ENCODE data around the gene LIN52.

The LIN52 gene

DNA sequence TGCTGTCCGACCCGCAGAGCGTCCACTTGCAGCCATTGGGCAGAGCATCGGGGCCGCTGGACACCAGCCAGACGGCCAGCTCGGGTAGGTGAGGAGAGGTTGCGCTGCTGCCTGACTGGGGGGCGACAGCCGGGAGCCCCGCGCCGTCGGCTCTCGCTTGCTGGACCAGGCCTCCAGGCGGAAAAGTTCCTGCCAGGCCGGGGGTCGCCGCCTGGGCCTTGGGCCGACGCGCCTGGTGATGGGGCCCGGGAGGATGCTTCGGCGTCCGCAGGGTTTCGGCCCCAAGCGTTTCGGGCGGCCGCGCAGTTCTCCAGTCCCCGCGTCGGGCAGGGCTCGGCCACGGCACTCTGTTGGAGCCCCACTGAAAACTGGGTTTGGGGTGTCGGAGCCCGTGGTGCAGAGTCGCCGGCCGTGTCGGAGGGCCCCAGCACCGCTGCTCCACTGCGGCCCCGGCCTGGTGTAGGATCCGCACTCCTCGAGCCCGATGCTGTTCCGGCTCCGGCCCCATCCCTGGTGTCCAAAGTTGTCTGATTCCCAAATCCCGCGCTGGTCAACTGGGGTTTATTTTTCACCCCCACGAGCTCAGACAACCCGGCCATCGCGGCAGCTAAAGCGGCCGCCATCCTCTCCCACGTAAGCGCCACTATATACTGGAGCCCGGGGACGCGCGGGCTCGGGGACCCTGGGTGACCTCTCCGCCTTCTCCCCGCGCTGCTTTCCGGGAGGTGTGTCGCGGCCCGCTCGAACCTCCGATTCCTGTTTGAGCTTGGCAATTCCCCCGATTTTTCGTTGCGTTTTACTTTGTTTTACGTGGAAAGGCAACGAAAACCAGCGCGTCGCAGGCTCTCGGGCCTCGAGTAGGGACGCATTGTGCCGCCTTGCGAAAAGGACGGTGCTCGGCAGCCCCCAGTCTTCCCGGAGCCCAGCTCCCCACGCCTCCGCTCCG is 155.4 kb downstream of the LIN52 start:
- Histone ChIP-seq H3K14ac (ENCODE audit: low read length) (no peak overlapping the region), H3K4me1 (ENCODE audit: control insufficient read depth in 1 of 2, insufficient read depth in 2 of 2, low read length in 2 of 2) (peaks cover 7 to 12% of the 10 kb centered on the region in 2 experiments), H3K18ac (ENCODE audit: low read length) (no peak overlapping the region), H3K27ac (ENCODE audit: low read depth, low read length) (no peak overlapping the region), H4K8ac (ENCODE audit: low read depth, low read length) (no peak overlapping the region), H3K4me2 (ENCODE audit: low read length) (peak overlapping the region; percentile 37), H3K79me1 (ENCODE audit: low read length) (no peaks in the 10 kb centered on the region), H2AFZ (ENCODE audit: insufficient read depth, low read length, poor library complexity) (peak overlapping the region; percentile 35), H3K36me3 (ENCODE audit: control insufficient read depth in 1 of 2, insufficient read depth in 2 of 2, low read length in 2 of 2) (no peaks in the 10 kb centered on the region), H4K12ac (ENCODE audit: low read depth, low read length) (no peak overlapping the region), H2BK120ac (ENCODE audit: insufficient read depth, low read length, poor library complexity) (no peak overlapping the region), H3K23ac (ENCODE audit: low read length) (no peak overlapping the region), H3K27me3 (ENCODE audit: insufficient read depth, low read length) (peaks cover 67% of the 10 kb centered on the region), H2BK5ac (ENCODE audit: low read depth, low read length, poor library complexity) (no peak overlapping the region), H2BK12ac (ENCODE audit: low read length) (no peak overlapping the region), H3K4me3 (ENCODE audit: low read depth, low read length) (no peak overlapping the region), H3K9ac (ENCODE audit: low read length) (no peak overlapping the region), H3K4ac (ENCODE audit: low read depth, low read length) (no peak overlapping the region), H4K91ac (ENCODE audit: low read depth, low read length) (no peak overlapping the region), H3K79me2 (ENCODE audit: control insufficient read depth, insufficient read depth, low read length, poor library complexity) (no peaks in the 10 kb centered on the region), H3K9me3 (ENCODE audit: insufficient read depth, low read depth, low read length) (peaks cover 2% of the 10 kb centered on the region), H2AK5ac (ENCODE audit: low read length) (no peak overlapping the region)
- WGBS (ENCODE audit: extremely low coverage, insufficient coverage, insufficient read length), result no CpG with 5 or more reads among the region's 94 CpGs
- DNase-seq, result no peak

GRCh38 chr14:74240794-74241651 is 156.3 kb downstream of the LIN52 start:
- Histone ChIP-seq H4K12ac (ENCODE audit: low read depth, low read length) (no peak overlapping the region), H3K4me3 (ENCODE audit: low read depth, low read length) (no peak overlapping the region), H2BK12ac (ENCODE audit: low read length) (no peak overlapping the region), H2AK5ac (ENCODE audit: low read length) (no peak overlapping the region), H2AFZ (ENCODE audit: insufficient read depth, low read length, poor library complexity) (peak overlapping the region; percentile 35), H3K79me1 (ENCODE audit: low read length) (no peaks in the 10 kb centered on the region), H4K8ac (ENCODE audit: low read depth, low read length) (no peak overlapping the region), H3K27ac (ENCODE audit: low read depth, low read length) (no peak overlapping the region), H3K79me2 (ENCODE audit: control insufficient read depth, insufficient read depth, low read length, poor library complexity) (no peaks in the 10 kb centered on the region), H2BK120ac (ENCODE audit: insufficient read depth, low read length, poor library complexity) (no peak overlapping the region), H4K91ac (ENCODE audit: low read depth, low read length) (no peak overlapping the region), H3K14ac (ENCODE audit: low read length) (no peak overlapping the region), H3K4me2 (ENCODE audit: low read length) (peak overlapping the region; percentile 37), H3K9me3 (ENCODE audit: insufficient read depth, low read depth, low read length) (peaks cover 2% of the 10 kb centered on the region), H3K27me3 (ENCODE audit: insufficient read depth, low read length) (peaks cover 67% of the 10 kb centered on the region), H3K4me1 (ENCODE audit: control insufficient read depth in 1 of 2, insufficient read depth in 2 of 2, low read length in 2 of 2) (peaks cover 7 to 12% of the 10 kb centered on the region in 2 experiments), H3K36me3 (ENCODE audit: control insufficient read depth in 1 of 2, insufficient read depth in 2 of 2, low read length in 2 of 2) (no peaks in the 10 kb centered on the region), H3K4ac (ENCODE audit: low read depth, low read length) (no peak overlapping the region), H3K18ac (ENCODE audit: low read length) (no peak overlapping the region), H2BK5ac (ENCODE audit: low read depth, low read length, poor library complexity) (no peak overlapping the region), H3K9ac (ENCODE audit: low read length) (no peak overlapping the region), H3K23ac (ENCODE audit: low read length) (no peak overlapping the region)
- no CpG with 5 or more reads among the region's 80 CpGs for WGBS (ENCODE audit: extremely low coverage, insufficient coverage, insufficient read length)
- peak in 1 of 2 donors; percentile 37 for DNase-seq

DNA sequence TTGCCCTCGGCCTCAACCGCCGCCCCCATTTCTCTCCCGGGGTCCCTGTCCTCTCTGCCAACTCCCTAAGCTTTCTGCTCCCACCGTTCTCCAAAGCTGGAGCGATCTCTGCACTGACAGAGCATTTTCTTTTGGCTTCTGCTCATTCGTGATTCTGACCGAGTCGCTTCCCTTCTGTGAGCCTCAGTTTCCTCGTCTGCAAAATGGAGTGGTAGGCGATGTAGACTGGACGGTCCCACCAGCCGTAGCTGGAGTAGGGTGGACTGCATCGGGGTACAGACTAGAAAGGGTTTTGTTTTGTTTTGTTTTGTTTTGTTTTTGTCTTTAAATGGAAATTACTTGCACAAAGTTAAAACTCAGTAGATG is 156.9 kb downstream of the LIN52 start:
- DNase-seq, result no peak
- Histone ChIP-seq H3K4me2 (ENCODE audit: low read length) (peak overlapping the region; percentile 37), H3K14ac (ENCODE audit: low read length) (no peak overlapping the region), H2BK120ac (ENCODE audit: insufficient read depth, low read length, poor library complexity) (no peak overlapping the region), H3K36me3 (ENCODE audit: control insufficient read depth in 1 of 2, insufficient read depth in 2 of 2, low read length in 2 of 2) (no peaks in the 10 kb centered on the region), H2AFZ (ENCODE audit: insufficient read depth, low read length, poor library complexity) (no peak overlapping the region), H3K4me1 (ENCODE audit: control insufficient read depth in 1 of 2, insufficient read depth in 2 of 2, low read length in 2 of 2) (peaks cover 7 to 12% of the 10 kb centered on the region in 2 experiments), H3K79me2 (ENCODE audit: control insufficient read depth, insufficient read depth, low read length, poor library complexity) (no peaks in the 10 kb centered on the region), H3K23ac (ENCODE audit: low read length) (no peak overlapping the region), H3K4ac (ENCODE audit: low read depth, low read length) (no peak overlapping the region), H3K4me3 (ENCODE audit: low read depth, low read length) (no peak overlapping the region), H3K79me1 (ENCODE audit: low read length) (no peaks in the 10 kb centered on the region), H4K91ac (ENCODE audit: low read depth, low read length) (no peak overlapping the region), H3K27me3 (ENCODE audit: insufficient read depth, low read length) (peaks cover 67% of the 10 kb centered on the region), H3K18ac (ENCODE audit: low read length) (no peak overlapping the region), H3K27ac (ENCODE audit: low read depth, low read length) (no peak overlapping the region), H3K9me3 (ENCODE audit: insufficient read depth, low read depth, low read length) (peaks cover 2% of the 10 kb centered on the region), H4K8ac (ENCODE audit: low read depth, low read length) (no peak overlapping the region), H2BK12ac (ENCODE audit: low read length) (no peak overlapping the region), H2BK5ac (ENCODE audit: low read depth, low read length, poor library complexity) (no peak overlapping the region), H2AK5ac (ENCODE audit: low read length) (no peak overlapping the region), H3K9ac (ENCODE audit: low read length) (no peak overlapping the region), H4K12ac (ENCODE audit: low read depth, low read length) (no peak overlapping the region)
- WGBS (ENCODE audit: extremely low coverage, insufficient coverage, insufficient read length), result no CpG with 5 or more reads among the region's 14 CpGs

DNA sequence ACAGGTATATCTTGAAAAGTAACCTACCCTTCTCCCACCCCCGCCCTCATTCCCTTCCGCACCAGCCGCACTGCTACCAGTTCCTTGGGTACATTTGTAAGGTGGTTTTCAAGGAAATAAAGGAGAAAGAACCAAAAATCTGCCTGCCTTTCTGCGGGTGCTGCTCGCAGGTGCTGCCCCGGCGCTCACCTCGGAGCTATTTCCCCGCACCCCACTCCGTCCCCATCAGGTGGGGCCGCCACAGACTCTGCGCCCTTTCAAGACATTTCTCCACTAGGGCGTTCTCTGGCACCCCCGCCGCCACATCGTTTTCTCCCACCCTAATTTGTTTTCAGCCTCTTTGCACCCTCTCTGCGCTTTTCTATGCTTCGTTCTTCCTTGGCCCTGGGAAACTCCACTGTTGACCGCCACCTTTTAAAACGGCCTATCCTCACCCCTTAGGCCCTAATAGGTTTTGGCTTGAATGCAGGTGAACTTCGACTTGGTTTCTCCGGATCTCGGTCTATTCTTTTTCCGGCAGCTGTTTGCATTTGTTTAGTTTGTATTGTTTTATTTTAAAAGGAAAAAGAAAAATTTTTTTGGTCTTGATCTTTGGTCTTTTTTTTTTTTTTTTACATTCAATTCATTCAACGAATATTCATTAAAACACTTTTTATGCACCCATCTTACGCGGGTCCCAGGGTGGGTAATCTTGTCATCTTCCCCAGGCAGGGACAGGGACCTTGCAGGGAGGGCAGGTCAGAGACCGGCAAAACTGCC is 157.4 kb downstream of the LIN52 start:
- Histone ChIP-seq H2AFZ (ENCODE audit: insufficient read depth, low read length, poor library complexity) (no peak overlapping the region), H3K23ac (ENCODE audit: low read length) (no peak overlapping the region), H2BK5ac (ENCODE audit: low read depth, low read length, poor library complexity) (no peak overlapping the region), H3K9ac (ENCODE audit: low read length) (no peak overlapping the region), H4K12ac (ENCODE audit: low read depth, low read length) (no peak overlapping the region), H3K27me3 (ENCODE audit: insufficient read depth, low read length) (peaks cover 65% of the 10 kb centered on the region), H4K91ac (ENCODE audit: low read depth, low read length) (no peak overlapping the region), H3K9me3 (ENCODE audit: insufficient read depth, low read depth, low read length) (peaks cover 2% of the 10 kb centered on the region), H2BK120ac (ENCODE audit: insufficient read depth, low read length, poor library complexity) (no peak overlapping the region), H3K79me1 (ENCODE audit: low read length) (no peaks in the 10 kb centered on the region), H3K4me2 (ENCODE audit: low read length) (no peak overlapping the region), H3K79me2 (ENCODE audit: control insufficient read depth, insufficient read depth, low read length, poor library complexity) (no peaks in the 10 kb centered on the region), H4K8ac (ENCODE audit: low read depth, low read length) (no peak overlapping the region), H3K36me3 (ENCODE audit: control insufficient read depth in 1 of 2, insufficient read depth in 2 of 2, low read length in 2 of 2) (no peaks in the 10 kb centered on the region), H2AK5ac (ENCODE audit: low read length) (no peak overlapping the region), H3K27ac (ENCODE audit: low read depth, low read length) (no peak overlapping the region), H2BK12ac (ENCODE audit: low read length) (no peak overlapping the region), H3K4ac (ENCODE audit: low read depth, low read length) (no peak overlapping the region), H3K4me3 (ENCODE audit: low read depth, low read length) (no peak overlapping the region), H3K4me1 (ENCODE audit: control insufficient read depth in 1 of 2, insufficient read depth in 2 of 2, low read length in 2 of 2) (peaks cover 7 to 12% of the 10 kb centered on the region in 2 experiments), H3K14ac (ENCODE audit: low read length) (no peak overlapping the region), H3K18ac (ENCODE audit: low read length) (no peak overlapping the region)
- DNase-seq, result no peak
- WGBS (ENCODE audit: extremely low coverage, insufficient coverage, insufficient read length), result no CpG with 5 or more reads among the region's 28 CpGs
